AG20443 (cell line): Measurements from ENCODE around the gene PDZRN4.
"Not testable (repeated sequence)": the region's sequence is repeated elsewhere in the genome, so short reads cannot be mapped to it uniquely, and the experiment has no call there.

Source experiments
- DNase-seq: peaks from one replicate; pipeline ENCODE4 v3.0.0; 2012; ENCODE audit warnings: low spot score, mixed read lengths

Gene PDZRN4

GRCh38 chr12:41285470-41285869 lies 97.3 kb downstream of the PDZRN4 start:
- DNase-seq, result not testable (repeated sequence)

GRCh38 chr12:41286426-41286825 lies 98.3 kb downstream of the PDZRN4 start:
- no peak for DNase-seq

- no peak for DNase-seq
Observed at GRCh38 chr12:41287500-41288141, 99.5 kb downstream of the PDZRN4 start.

GRCh38 chr12:41288142-41288811 lies 100.2 kb downstream of the PDZRN4 start:
- no peak for DNase-seq

GRCh38 chr12:41289501-41289900 lies 101.4 kb downstream of the PDZRN4 start:
- no peak for DNase-seq

- no peak for DNase-seq
Observed at GRCh38 chr12:41293011-41293410, 104.9 kb downstream of the PDZRN4 start.

- DNase-seq, result no peak
Observed at GRCh38 chr12:41293461-41293860, 105.3 kb downstream of the PDZRN4 start.

GRCh38 chr12:41302979-41303403 lies 114.9 kb downstream of the PDZRN4 start:
- DNase-seq, result no peak

- DNase-seq, result no peak
Observed at GRCh38 chr12:41304526-41304925, 116.4 kb downstream of the PDZRN4 start.

GRCh38 chr12:41310367-41310766 lies 122.2 kb downstream of the PDZRN4 start:
- DNase-seq, result no peak

- DNase-seq, result no peak
Observed at GRCh38 chr12:41311883-41312282, 123.8 kb downstream of the PDZRN4 start.

GRCh38 chr12:41312451-41312850 lies 124.3 kb downstream of the PDZRN4 start:
- DNase-seq, result not testable (repeated sequence)

- no peak for DNase-seq
Observed at GRCh38 chr12:41325336-41325735, 137.2 kb downstream of the PDZRN4 start.

- no peak for DNase-seq
Observed at GRCh38 chr12:41327096-41327895, 139.2 kb downstream of the PDZRN4 start.

GRCh38 chr12:41333974-41334373 lies 145.9 kb downstream of the PDZRN4 start:
- no peak for DNase-seq

GRCh38 chr12:41334390-41334789 lies 146.3 kb downstream of the PDZRN4 start:
- DNase-seq, result no peak

- no peak for DNase-seq
Observed at GRCh38 chr12:41336041-41336549, 148.0 kb downstream of the PDZRN4 start.

GRCh38 chr12:41339784-41340183 lies 151.7 kb downstream of the PDZRN4 start:
- no peak for DNase-seq

- no peak for DNase-seq
Observed at GRCh38 chr12:41344776-41345470, 156.8 kb downstream of the PDZRN4 start.

GRCh38 chr12:41348198-41348597 lies 160.1 kb downstream of the PDZRN4 start:
- DNase-seq, result no peak

GRCh38 chr12:41356181-41356580 lies 168.1 kb downstream of the PDZRN4 start:
- DNase-seq, result no peak

GRCh38 chr12:41361738-41362137 lies 173.6 kb downstream of the PDZRN4 start:
- no peak for DNase-seq
